Caco-2 (cell line): ENCODE measurements around the gene KCNIP1. TPM values are rescaled to one million over a fixed set of nuclear protein-coding genes. Genes with fewer than 3 reads are reported as not detected.

Experiments used
- BruUV-seq: library from RNA; stranded (reverse); fragments of 400-500 nt; replicated peaks from 2 replicates; lab custom pipeline; 2021; lab: Mats Ljungman, UMichigan
- CTCF ChIA-PET: fragments of 300-600 bp; sonication (Branson Sonifier 250); formaldehyde crosslinking; loops from one replicate; lab custom pipeline; 2022; ENCODE audit warnings: antibody characterized with exemption; lab: Charles Lee
- POLR2A ChIA-PET: fragments of 300-600 bp; sonication (Branson Sonifier 250); formaldehyde crosslinking; loops from one replicate; lab custom pipeline; 2022; ENCODE audit warnings: antibody characterized with exemption; lab: Charles Lee
- DNase-seq, 2 experiments: peaks; one replicate each; pipeline versions ENCODE4 v3.0.0 to v3.0.0-alpha.2; 2020 to 2022
- H3K27me3 ChIP-seq: replicated peaks from 2 replicates; pipeline ENCODE4 v1.6.0; 2011; ENCODE audit warnings: low read length; ENCODE audit not compliant: control insufficient read depth, insufficient read depth
- H3K36me3 ChIP-seq: 2 replicates; pipeline ENCODE4 v1.5.1; 2011; ENCODE audit warnings: low read length; ENCODE audit not compliant: control insufficient read depth, insufficient read depth
- H3K4me1 ChIP-seq: fragments of 250-450 bp; sonication (Bioruptor Pico); 2 replicates; pipeline ENCODE4 v1.5.1; 2020; ENCODE audit warnings: mild to moderate bottlenecking
- H3K4me3 ChIP-seq: 2 replicates; pipeline ENCODE4 v1.5.1; 2011; ENCODE audit warnings: low read depth, mild to moderate bottlenecking, control low read depth, low read length
- H3K9me3 ChIP-seq: fragments of 250-450 bp; sonication (Bioruptor Pico); 2 replicates; pipeline ENCODE4 v1.5.1; 2020; ENCODE audit warnings: mild to moderate bottlenecking, moderate library complexity
- H3K27ac Mint-ChIP-seq: one replicate; pipeline ENCODE4 v1.8.0; 2022; ENCODE audit warnings: mixed read lengths; ENCODE audit not compliant: unreplicated experiment
- H3K27me3 Mint-ChIP-seq: one replicate; pipeline ENCODE4 v1.8.0; 2022; ENCODE audit warnings: mixed read lengths; ENCODE audit not compliant: insufficient read depth, unreplicated experiment
- H3K36me3 Mint-ChIP-seq: one replicate; pipeline ENCODE4 v1.8.0; 2022; ENCODE audit warnings: mild to moderate bottlenecking, mixed read lengths; ENCODE audit not compliant: insufficient read depth, unreplicated experiment
- H3K4me1 Mint-ChIP-seq: one replicate; pipeline ENCODE4 v1.8.0; 2022; ENCODE audit warnings: low read depth, mixed read lengths; ENCODE audit not compliant: unreplicated experiment
- H3K4me3 Mint-ChIP-seq: one replicate; pipeline ENCODE4 v1.8.0; 2022; ENCODE audit warnings: mild to moderate bottlenecking, moderate library complexity, mixed read lengths; ENCODE audit not compliant: unreplicated experiment
- H3K9me3 Mint-ChIP-seq: one replicate; pipeline ENCODE4 v1.8.0; 2022; ENCODE audit warnings: mixed read lengths; ENCODE audit not compliant: unreplicated experiment
- intact Hi-C: fragments of 100-400 bp; cut with micrococcal nuclease; formaldehyde crosslinking; loops from one replicate; pipeline ENCODE4 v1.10.0; 2022; ENCODE audit not compliant: unreplicated experiment
- total RNA-seq: library from RNA; stranded (reverse); gene quantifications from 2 replicates; pipeline ENCODE4 v1.2.3, GENCODE V29; 2022
- TF ChIP-seq, protein P1 (sequence below), 2 experiments: fragments of 200-600 bp in 1 of 2; IDR thresholded peaks; 1 replicate in 1 of 2; 2 replicates in 1 of 2; pipeline versions ENCODE4 v1.5.1 to v1.8.0; 2011 to 2022; ENCODE audit warnings: antibody characterized with exemption in 1 of 2, control low read depth in 1 of 2, inconsistent platforms in 1 of 2, low read depth in 1 of 2, low read length in 1 of 2, mild to moderate bottlenecking in 1 of 2, moderate library complexity in 1 of 2; ENCODE audit not compliant: insufficient read depth in 1 of 2, severe bottlenecking in 1 of 2, unreplicated experiment in 1 of 2

KCNIP1 gene
- total RNA-seq, 1 experiment from 2014 or later: not detected

- BruUV-seq: no TSS peak
- Mint-ChIP-seq H3K27me3 (peaks cover 15% of the 10 kb centered on the region), H3K27ac (no peak overlapping the region), H3K4me1 (no peaks in the 10 kb centered on the region), H3K36me3 (no peaks in the 10 kb centered on the region), H3K4me3 (no peak overlapping the region), H3K9me3 (no peaks in the 10 kb centered on the region)
- Histone ChIP-seq H3K36me3 (no peaks in the 10 kb centered on the region), H3K4me1 (no peaks in the 10 kb centered on the region), H3K9me3 (peaks cover 9% of the 10 kb centered on the region; the same call in 1 of the 2 replicates), H3K27me3 (no peaks in the 10 kb centered on the region), H3K4me3 (no peak overlapping the region)
- no peak for DNase-seq
- TF ChIP-seq, protein P1, sequence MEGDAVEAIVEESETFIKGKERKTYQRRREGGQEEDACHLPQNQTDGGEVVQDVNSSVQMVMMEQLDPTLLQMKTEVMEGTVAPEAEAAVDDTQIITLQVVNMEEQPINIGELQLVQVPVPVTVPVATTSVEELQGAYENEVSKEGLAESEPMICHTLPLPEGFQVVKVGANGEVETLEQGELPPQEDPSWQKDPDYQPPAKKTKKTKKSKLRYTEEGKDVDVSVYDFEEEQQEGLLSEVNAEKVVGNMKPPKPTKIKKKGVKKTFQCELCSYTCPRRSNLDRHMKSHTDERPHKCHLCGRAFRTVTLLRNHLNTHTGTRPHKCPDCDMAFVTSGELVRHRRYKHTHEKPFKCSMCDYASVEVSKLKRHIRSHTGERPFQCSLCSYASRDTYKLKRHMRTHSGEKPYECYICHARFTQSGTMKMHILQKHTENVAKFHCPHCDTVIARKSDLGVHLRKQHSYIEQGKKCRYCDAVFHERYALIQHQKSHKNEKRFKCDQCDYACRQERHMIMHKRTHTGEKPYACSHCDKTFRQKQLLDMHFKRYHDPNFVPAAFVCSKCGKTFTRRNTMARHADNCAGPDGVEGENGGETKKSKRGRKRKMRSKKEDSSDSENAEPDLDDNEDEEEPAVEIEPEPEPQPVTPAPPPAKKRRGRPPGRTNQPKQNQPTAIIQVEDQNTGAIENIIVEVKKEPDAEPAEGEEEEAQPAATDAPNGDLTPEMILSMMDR (IDR thresholded peaks at IDR 0.05; ENCODE audit: insufficient read depth in 1 of 2, low read depth in 1 of 2, low read length in 1 of 2, severe bottlenecking in 1 of 2, unreplicated experiment in 1 of 2): no peak
- intact Hi-C loops: no loop called here
- ChIA-PET CTCF (no interaction called here), POLR2A (no interaction called here)
Observed at GRCh38 chr5:170738840-170739239, 235.0 kb downstream of the KCNIP1 start.

DNA sequence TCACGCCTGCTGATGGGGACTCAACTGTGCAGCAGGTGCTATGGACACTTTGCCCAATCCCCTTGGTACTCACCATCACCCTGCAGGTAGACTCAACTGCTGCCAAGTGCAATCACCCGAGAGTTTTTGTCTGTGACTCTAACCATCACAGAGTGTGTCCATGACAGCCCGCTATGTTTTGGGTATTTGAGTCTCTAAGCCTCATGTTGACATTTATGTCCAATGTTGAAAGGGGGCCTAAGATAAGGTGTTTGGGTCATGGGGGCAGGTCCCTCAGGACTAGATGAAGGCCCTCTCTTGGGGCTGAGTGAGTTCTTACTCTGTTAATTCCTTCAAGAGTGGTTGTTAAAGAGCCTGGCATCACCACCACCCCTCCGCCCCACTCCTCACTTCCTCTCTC is 235.6 kb downstream of the KCNIP1 start:
- Mint-ChIP-seq H3K4me3 (no peak overlapping the region), H3K27me3 (peaks cover 15% of the 10 kb centered on the region), H3K36me3 (no peaks in the 10 kb centered on the region), H3K9me3 (no peaks in the 10 kb centered on the region), H3K27ac (no peak overlapping the region), H3K4me1 (peaks cover 5% of the 10 kb centered on the region)
- no peaks in the 10 kb centered on the region for H3K27me3 ChIP-seq
- H3K4me1 ChIP-seq: peaks cover 6% of the 10 kb centered on the region; the same call in 1 of the 2 replicates
- H3K9me3 ChIP-seq: peaks cover 9% of the 10 kb centered on the region; the same call in 1 of the 2 replicates
- intact Hi-C loops: no loop called here
- TF ChIP-seq, protein P1 (IDR thresholded peaks at IDR 0.05; ENCODE audit: insufficient read depth in 1 of 2, low read depth in 1 of 2, low read length in 1 of 2, severe bottlenecking in 1 of 2, unreplicated experiment in 1 of 2): no peak
- no peak for DNase-seq
- no peak overlapping the region for H3K4me3 ChIP-seq
- CTCF ChIA-PET: no interaction called here
- POLR2A ChIA-PET: no interaction called here
- BruUV-seq: no TSS peak
- no peaks in the 10 kb centered on the region for H3K36me3 ChIP-seq

GRCh38 chr5:170740551-170741205 is 236.9 kb downstream of the KCNIP1 start:
- TF ChIP-seq, protein P1 (IDR thresholded peaks at IDR 0.05; ENCODE audit: insufficient read depth in 1 of 2, low read depth in 1 of 2, low read length in 1 of 2, severe bottlenecking in 1 of 2, unreplicated experiment in 1 of 2): no peak

More at GRCh38 chr5:170740551-170741205, 236.9 kb downstream of the KCNIP1 start:
- no peaks in the 10 kb centered on the region for H3K27me3 ChIP-seq
- H3K36me3 ChIP-seq: no peaks in the 10 kb centered on the region
- ChIA-PET CTCF (no interaction called here), POLR2A (no interaction called here)
- H3K4me1 Mint-ChIP-seq: peaks cover 5% of the 10 kb centered on the region
- H3K27ac Mint-ChIP-seq: no peak overlapping the region
- peaks cover 18% of the 10 kb centered on the region for H3K4me1 ChIP-seq
- no TSS peak for BruUV-seq
- H3K36me3 Mint-ChIP-seq: no peaks in the 10 kb centered on the region
- H3K9me3 ChIP-seq: peaks cover 3% of the 10 kb centered on the region; the same call in 1 of the 2 replicates
- H3K4me3 ChIP-seq: no peak overlapping the region
- intact Hi-C loops: loop anchor here (10.0 kb wide), 1 partner anchor 174 kb away; no protein-coding TSS in a partner anchor
- H3K4me3 Mint-ChIP-seq: no peak overlapping the region
- H3K9me3 Mint-ChIP-seq: no peaks in the 10 kb centered on the region
- peaks cover 15% of the 10 kb centered on the region for H3K27me3 Mint-ChIP-seq
- no peak for DNase-seq
